ENCODE measurements around the gene MIS18A.
"Not testable (repeated sequence)": the region's sequence is repeated elsewhere in the genome, so short reads cannot be mapped to it uniquely, and the experiment has no call there.

The MIS18A gene

DNA sequence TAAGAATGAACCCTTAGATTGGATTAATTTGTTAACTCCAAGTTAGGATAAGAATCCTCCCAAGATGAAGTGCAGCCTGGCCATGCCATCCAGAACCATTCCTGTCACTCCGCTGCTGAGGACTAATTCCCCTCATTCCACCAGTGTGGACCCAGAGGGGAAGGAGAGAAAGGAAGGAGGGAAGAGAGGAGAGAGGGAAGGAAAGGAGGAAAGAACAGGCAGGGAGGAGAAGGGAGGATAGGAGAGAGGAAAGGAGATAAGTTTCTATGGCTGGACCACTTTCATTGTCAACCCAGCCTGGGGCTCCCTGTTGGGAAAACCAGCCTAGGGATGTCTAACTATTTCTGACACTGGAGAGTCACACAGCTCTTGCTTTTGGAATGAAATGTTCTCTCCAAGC, 24.5 kb upstream of the MIS18A start:
- DNase-seq, result no peak

DNA sequence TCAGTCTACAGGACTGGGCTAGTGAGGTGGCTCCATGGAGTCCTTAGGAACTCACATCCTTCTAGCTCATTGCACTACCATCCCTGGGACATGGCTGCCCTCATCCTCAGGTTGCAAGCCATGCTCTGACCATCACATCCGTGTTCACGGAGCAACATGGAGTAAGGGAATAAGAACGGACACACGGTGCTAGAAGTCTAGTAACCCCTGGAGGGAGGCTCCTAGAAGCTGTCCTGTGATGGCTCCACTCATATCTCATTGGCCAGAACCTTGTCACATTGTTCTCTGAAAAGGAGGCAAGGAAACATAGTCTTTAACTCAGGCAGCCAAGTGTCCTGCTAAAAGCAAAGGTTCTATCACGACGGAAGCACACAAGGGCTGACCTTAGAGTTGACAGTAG, 23.7 kb upstream of the MIS18A start:
- no peak for DNase-seq

DNA sequence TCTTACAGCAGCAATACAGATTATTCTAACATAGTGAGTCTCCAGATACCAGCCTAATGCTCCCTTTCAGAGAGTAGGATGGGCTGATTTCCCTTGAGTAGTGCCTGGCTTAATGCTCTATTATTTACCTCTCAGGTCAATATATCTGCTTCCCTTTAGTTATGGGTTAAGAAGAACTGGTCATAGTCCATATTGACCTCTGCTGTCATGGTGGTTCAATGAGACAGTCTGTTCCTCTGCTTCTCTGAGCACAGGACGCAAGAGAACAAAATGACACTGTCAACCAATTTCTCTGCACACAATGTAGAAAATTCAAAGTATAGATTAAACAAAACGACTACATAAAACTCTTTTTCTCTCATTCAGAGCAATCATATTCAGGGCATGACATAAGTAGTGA, 22.7 kb upstream of the MIS18A start:
- DNase-seq, result no peak

DNA sequence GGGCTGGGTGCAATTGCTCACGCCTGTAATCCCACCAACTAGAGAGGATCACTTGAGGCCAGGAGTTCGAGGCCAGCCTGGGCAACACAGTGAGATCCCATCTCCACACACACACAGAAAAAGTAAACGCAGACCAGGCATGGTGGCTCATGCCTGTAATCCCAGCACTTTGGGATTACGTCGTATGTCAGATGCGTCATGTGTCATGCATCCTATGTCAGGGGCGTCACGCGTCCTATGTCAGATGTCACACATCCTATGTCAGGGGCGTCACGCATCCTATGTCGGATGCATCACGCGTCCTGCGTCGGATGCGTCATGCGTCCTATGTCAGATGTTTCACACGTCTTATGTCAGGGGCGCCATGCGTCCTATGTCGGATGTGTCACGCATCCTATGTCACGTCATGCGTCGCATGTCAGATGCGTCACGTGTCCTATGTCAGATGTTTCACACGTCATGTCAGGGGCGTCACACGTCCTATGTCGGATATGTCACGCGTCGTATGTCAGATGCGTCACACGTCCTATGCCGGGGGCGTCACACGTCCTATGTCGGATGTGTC, 21.4 kb upstream of the MIS18A start:
- no peak for DNase-seq

DNA sequence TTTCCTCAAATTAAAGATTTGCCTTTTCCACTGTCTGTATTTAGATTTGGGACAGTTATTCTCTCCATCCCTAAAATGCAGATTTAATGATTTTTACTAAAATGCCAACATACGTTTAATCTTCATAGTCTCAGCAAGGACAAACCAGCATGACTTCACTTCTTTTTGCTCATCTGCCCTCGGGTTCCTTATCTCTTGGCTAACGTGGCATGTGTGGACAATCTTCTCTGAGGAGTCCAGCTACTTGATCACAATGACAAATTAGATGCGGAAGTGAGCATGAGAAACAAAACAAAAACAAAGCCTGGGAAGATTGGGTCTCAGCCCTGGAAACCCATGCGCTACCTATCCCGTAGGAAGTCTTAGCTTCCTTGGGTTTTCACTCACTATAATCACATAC, 20.8 kb upstream of the MIS18A start:
- DNase-seq, result no peak

DNA sequence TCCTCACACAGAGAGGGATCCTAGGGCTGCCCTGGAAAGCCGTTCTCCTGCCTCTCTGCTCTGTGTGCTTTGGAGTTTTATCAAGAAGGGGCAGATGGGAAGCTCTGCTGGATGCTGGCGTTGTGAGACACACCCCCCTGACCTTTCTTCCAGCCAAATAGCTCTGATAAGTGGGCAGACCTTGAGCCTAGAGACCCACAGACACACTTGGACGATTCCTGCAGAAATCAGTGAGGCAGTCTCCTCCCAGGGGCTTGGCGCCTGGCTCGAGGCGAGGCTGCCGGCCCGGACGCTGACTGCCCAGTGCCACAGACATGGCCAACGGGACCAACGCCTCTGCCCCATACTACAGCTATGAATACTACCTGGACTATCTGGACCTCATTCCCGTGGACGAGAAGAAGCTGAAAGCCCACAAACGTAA, 19.8 kb upstream of the MIS18A start, which contains the start of gene MRAP:
MRAP (plus strand) TSS at position 198 of the 424 bp plus-strand sequence; CDS start at position 315, 117 bp downstream.
- no peak for DNase-seq

DNA sequence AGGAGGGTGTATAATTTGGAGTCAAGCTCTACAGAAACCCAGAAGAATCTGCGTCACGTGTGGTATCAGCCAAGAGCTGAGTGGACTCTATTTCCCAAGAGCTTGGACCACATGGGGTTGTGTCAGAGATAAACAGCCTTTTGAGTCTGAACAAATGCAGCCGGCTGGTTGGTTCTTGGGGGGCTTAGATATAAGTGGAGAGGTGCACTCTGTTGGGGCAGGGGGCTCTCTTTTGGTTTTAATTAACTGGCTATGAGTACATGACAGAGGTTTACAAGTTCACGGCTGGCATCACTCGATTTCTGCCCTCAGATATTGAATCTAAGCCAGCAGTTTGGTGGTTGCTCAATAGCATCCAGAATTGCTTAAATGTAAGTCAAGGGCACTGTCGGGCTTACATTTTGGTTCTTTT, 19.3 kb upstream of the MIS18A start:
- no peak for DNase-seq

DNA sequence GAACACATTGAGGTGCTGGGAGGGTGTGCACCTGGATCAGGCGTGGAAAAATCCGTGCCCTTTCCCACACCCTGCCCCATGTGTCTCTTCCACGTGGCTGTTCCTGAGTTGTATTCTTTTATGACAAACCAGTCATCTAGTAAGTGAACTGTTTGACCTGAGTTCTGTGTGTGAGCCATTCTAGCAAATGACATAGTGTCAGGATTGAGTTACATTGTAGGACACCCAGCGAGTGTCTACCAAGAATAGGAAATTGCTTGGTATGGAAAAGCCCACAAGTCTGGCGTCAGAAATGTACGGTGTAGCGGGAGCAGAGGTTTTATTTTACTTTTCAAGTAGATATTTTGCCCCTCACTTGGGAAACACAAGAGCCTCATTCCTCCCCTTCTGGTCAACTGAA, 18.6 kb upstream of the MIS18A start:
- DNase-seq, result no peak

DNA sequence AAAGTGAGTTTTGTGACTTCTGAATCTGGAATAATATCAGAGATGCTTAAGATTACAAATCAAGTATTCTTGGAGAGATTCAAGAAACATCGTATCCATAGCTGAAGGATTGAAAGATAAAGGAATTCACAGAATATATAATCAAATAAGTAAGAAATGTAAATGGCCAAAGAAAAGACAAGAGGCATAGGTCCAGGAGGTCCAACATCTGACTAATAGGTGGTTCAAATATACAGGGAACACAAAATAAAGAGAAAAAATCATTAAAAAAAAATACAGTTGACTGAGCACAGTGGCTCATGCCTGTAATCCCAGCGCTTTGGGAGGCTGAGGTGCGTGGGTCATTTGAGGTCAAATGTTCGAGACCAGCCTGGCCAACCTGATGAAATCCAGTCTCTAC, 6.6 kb upstream of the MIS18A start:
- no peak for DNase-seq

DNA sequence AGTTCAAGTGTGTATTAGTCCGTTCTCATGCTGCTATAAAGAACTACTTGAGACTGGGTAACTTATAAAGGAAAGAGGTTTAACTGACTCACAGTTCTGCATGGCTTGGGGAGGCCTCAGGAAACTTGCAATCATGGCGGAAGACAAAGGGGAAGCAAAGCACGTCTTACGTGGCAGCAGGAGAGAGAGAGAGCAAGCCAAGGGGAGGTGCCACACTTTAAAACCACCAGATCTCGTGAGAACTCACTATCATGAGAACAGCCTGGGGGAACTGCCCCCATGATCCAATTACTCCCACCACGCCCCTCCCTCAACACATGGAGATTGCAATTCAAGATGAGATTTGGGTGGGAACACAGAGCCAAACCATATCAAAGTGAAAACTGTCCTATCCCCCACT, 4.1 kb upstream of the MIS18A start:
- no peak for DNase-seq

DNA sequence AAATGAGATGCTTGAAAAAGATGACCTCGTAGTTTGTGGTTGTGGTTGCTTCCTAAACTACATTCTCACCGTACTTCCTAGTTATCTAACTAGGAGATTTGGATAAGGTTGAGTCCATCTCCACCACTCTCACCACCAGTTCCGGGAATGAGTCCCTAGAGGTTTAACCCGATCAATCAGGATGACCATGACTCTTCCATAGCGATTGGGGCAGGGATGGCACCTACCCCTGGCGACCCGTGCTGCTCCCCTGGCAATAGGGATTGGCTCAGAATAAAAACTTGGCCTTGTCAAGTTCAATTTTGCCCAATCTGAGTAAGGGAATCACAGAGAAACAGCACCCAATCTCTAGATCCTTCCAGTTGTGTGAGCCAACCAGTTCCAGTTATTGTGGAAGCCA, 2.7 kb upstream of the MIS18A start:
- DNase-seq, result no peak

DNA sequence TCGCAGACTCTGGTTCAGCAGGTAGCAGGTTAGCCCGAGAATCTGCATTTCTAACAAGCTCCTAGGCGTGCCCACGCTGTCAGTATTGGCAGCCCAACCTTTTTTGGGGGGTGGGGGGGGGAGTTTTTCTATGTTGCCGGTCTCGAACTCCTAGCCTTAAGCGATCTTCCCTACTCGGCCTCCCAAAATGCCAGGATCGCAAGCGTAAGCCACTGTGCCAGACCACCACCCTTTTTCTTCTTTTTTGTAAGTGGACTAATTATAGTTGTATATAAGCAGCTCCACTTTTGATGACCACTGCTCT, 480 bp upstream of the MIS18A start:
- DNase-seq, result no peak

DNA sequence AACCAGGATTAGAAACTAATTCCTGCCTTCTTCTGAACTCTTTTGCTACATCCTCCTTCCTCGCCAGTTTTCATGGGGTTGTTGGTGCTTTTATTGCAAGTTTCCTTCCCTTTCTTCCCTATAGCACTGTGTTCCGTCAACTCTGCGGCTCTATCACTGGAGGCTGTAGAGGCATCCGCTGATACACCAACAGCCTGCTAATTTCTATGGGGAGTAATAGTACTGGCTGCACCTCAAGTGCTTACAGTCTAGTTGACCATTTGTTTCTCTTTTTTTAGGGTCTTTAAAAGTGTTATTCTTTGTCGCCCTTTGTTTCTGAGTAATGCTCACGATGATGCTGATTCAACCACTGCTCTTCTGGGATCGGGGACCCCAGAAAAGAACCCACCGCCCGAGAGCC, 746 bp downstream of the MIS18A start:
- no peak for DNase-seq

DNA sequence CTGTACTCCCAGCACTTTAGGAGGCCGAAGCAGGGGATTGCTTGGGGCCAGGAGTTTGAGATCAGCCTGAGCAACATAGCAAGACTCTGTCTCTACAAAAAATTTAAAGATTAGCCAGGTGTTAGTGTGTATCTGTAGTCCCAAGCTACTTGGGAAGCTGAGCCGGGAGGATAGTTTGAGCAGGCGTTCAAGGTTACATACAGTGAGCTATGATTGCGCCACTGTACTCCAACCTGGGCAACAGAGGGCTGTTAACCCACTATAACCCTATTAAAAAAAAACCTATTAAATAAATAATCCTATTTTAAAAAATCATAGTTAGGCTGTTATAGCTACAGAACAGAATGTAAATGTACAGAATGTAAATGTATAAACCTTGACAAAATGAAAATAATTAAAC, 2.2 kb downstream of the MIS18A start:
- no peak for DNase-seq

DNA sequence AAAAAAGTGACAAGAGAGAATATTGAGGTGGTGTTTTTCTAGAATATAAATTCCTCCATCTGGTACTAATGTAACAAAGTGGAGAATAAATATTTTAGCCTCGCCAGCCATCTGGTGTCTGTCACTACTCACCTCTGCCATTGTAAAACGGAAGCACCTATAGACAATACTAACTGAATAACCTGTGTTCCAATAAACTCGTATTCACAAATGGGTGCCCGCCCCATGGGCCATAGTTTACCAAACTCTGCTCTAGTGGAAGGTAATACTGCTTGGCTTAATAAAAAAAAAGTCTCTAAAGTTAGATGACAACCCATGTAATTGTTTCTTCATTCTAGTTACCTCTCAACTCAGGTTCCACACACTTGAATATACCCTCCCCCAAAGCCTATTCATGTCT, 8.1 kb downstream of the MIS18A start:
- no peak for DNase-seq

DNA sequence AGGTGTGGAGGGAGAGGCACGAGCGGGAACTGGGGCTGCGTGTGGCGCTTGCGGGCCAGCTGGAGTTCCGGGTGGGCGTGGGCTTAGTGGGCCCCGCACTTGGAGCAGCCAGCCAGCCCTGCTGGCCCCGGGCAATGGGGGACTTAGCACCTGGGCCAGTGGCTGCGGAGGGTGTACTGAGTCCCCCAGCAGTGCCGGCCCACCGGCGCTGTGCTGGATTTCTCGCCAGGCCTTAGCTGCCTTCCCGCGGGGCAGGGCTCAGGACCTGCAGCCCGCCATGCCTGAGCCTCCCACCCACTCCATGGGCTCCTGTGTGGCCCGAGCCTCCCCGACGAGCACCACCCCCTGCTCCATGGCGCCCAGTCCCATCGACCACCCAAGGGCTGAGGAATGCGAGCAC, 13.5 kb downstream of the MIS18A start:
- not testable (repeated sequence) for DNase-seq

DNA sequence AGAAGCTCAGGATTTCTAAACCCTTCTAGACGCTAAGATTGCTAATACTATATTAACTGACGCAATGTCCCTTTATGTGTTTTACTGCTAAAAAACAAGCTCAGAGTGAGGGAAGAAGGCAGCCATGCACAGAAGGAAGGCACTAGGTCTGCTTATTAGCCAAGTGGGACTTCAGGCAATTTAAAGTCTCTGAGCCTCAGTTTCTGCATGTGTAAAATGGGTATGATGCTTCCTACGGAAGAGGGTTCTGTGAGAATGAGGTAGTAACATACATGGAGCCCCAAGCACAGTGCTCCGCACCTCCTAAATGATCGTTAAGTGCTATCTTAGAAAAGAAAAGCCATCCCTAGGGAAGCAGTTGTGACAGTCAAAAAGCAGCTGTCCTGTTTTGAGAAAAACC, 16.9 kb downstream of the MIS18A start:
- DNase-seq, result no peak

DNA sequence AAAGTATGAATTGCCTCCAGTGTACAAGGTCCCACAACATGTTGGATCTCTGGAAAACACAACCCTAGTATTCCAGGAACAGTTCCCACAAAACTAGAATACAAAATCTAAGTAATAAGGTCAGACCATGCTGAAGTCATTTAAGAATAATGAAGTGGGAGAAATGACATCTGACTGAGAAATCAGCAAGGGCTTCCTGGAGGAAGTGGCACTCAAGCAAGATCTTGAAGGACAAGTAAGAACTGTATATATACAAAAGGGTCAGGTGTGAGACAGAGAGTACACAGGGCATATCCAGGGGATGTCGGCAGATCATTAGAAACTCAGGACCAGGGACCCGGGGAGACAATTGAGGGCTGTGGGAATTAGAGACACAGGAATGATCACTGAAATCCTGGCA, 18.7 kb downstream of the MIS18A start:
- no peak for DNase-seq

DNA sequence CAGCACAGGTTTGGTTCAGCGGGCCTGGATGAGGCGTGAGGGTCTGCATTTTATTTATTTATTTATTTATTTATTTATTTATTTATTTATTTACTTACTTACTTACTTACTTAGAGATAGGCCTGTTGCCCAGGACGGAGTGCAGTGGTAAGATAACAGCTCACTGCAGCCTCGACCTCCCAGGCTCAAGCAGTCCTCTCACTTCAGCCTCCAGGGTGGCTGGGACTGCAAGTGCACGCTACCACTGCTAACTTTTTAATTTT, 20.1 kb downstream of the MIS18A start:
- not testable (repeated sequence) for DNase-seq

DNA sequence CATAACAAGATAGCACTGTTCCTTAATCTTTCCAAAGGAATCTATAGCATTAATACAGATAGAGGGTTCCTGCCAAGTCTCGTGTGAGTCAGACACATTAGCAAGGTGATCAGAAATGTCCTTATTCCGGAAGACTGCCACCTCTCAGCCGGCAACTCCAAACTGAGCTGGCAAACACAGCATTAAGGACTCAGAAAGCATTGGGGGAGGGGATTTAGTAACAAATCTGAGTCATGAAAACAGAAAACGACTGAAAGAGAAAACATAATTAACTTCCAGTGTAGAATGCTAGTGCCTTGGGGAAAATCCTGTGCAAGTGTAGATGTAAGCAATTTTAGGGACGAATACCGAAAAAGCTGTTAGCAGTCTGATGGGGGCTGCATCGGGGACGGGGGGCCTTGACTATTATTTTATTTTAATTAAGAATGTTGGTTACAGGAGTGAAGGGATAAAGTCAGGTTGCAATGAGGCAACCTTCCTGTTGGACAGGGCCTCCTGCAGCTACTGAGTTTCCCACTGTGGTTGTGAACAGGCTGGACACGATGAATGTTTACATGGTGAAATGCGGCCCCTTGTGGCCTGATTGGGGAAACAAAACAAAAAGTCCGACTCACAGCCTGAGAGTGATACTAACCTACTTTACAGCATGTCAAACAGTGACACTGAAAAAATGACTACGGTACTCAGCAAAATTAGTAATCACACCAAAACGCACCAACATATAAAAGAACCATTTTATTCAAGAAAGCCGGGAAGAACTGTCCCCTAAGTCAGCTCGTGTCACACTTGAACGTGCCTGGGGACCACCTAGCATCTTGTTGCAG, 20.7 kb downstream of the MIS18A start:
- DNase-seq, result peak; percentile 38

DNA sequence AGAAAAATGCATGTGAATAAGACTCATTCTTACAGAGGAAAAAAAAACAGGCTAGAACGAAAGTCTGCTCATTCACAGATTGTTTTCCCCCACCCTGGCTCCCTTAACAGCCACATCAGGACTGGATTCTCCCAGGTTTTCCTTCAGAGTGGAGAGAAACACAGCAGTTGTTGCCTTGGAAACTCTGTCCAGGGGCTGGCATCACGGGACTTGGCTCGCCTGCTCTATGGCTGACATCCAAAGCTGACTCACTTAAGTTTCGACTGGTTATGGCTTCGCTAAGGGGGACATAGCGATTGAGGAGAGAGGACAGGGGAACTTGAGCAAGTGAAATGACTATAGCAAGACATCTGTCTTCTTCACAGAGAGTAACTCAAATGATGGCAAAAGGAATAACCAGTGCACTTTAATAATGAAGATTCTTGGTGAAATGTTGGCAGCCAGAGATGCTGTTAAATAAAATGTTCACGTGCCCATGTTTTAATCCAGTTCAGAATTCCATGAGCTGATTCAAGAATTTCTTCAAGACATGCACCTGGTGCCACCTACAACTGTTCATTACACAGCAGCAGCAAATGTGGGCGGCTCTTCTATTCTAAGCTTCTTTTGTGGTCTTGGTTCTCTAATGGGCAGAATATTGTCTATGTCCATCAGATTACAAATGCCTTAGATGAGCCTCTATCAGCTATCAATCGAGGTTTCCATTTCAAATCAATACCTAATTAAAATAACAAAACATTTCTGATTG, 21.8 kb downstream of the MIS18A start:
- DNase-seq, result no peak

DNA sequence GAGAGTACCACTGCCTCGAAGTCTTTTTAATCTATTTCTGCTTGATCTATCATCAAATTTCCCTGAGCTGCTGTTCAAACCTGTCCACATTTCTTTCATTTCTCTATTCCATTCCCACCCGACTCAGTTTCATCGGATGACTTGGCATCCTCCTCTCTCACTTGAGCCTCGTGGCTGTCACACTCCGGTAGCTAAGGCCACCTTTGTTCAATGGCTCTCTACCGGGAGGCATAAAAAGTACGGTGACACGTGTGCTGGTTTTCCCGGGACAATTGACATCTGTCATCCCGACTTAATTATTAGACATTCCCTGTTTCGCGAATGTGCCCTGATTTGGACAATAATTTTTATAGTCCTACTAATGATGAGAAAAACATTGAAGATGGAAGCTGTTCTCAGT, 22.6 kb downstream of the MIS18A start:
- DNase-seq, result no peak

DNA sequence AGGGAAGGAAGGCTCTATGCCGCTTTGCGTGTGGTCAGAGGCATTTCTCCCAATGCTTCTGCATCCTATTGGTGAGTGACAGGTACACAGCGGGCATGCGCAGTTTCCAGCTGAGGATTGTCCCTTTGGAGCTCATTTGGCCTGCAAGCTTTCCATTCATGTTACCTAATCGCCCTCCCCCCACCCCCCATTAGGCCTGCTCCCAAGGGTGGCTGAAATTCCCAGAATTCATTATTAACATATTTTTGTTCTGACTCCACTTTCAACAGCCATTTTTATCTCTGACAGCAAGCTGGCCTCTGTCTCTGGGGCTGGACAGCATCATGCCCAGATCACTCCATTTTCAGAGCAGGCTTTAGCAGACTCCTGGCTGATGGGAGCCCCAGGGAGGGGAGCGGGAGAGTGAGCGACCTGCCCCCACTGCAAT, 25.6 kb downstream of the MIS18A start:
- DNase-seq, result no peak

DNA sequence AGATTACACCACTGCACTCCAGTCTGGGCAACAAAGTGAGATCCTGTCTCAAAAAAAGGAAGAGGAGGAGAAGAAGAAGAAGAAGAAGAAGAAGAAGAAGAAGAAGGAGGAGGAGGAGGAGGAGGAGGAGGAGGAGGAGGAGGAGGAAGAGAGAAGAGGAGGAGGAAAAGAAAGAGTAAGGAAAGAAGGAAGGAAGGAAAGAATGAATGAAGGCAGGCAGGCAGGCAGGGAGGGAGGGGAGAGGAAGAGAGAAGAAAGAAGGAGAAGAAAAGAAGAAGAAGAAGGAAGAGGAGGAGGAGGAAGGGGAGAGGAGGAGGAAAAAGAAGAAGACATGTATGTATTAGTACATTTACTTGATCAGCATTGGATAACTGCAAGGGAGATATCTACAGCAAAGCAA, 26.7 kb downstream of the MIS18A start:
- DNase-seq, result no peak

All from activated naive CD4-positive, alpha-beta T cell treated with Interleukin-2 at 50 U/mL for 16 hours (primary cell).